Osteocyte (in vitro differentiated cells): Measurements from ENCODE around the gene ANO2. TPM values are rescaled to one million over a fixed set of nuclear protein-coding genes. Genes with fewer than 3 reads are reported as not detected.
A peak's percentile ranks its signal among the peaks of the same experiment; 100 is the strongest.

Source experiments
- DNase-seq: peaks from one replicate; pipeline ENCODE4 v3.0.0; 2021; ENCODE audit warnings: mixed read lengths; ENCODE audit not compliant: unreplicated experiment; ENCODE audit errors: extremely low spot score
- H3K27ac Mint-ChIP-seq: one replicate; pipeline ENCODE4 v1.8.0; 2021; ENCODE audit warnings: mild to moderate bottlenecking, mixed read lengths; ENCODE audit not compliant: unreplicated experiment
- H3K27me3 Mint-ChIP-seq: one replicate; pipeline ENCODE4 v1.8.0; 2021; ENCODE audit warnings: mixed read lengths; ENCODE audit not compliant: unreplicated experiment
- H3K36me3 Mint-ChIP-seq: one replicate; pipeline ENCODE4 v1.8.0; 2021; ENCODE audit warnings: mixed read lengths; ENCODE audit not compliant: unreplicated experiment
- H3K4me1 Mint-ChIP-seq: one replicate; pipeline ENCODE4 v1.8.0; 2021; ENCODE audit warnings: mixed read lengths; ENCODE audit not compliant: unreplicated experiment
- H3K4me3 Mint-ChIP-seq: one replicate; pipeline ENCODE4 v1.8.0; 2021; ENCODE audit warnings: mild to moderate bottlenecking, moderate library complexity, mixed read lengths; ENCODE audit not compliant: unreplicated experiment
- H3K9me3 Mint-ChIP-seq: one replicate; pipeline ENCODE4 v1.8.0; 2021; ENCODE audit warnings: mixed read lengths; ENCODE audit not compliant: unreplicated experiment
- total RNA-seq: library from RNA; stranded (reverse); gene quantifications from 2 replicates; pipeline ENCODE4 v1.2.1, GENCODE V29; 2021
- TF ChIP-seq, protein P1 (sequence below): fragments of 200-600 bp; sonication (generic); IDR thresholded peaks from 2 replicates; pipeline ENCODE4 v1.5.0; 2021; ENCODE audit warnings: antibody characterized with exemption, mild to moderate bottlenecking, moderate library complexity

ANO2 gene
- total RNA-seq, 1 donor from 2014 or later: 0.59 TPM

DNA sequence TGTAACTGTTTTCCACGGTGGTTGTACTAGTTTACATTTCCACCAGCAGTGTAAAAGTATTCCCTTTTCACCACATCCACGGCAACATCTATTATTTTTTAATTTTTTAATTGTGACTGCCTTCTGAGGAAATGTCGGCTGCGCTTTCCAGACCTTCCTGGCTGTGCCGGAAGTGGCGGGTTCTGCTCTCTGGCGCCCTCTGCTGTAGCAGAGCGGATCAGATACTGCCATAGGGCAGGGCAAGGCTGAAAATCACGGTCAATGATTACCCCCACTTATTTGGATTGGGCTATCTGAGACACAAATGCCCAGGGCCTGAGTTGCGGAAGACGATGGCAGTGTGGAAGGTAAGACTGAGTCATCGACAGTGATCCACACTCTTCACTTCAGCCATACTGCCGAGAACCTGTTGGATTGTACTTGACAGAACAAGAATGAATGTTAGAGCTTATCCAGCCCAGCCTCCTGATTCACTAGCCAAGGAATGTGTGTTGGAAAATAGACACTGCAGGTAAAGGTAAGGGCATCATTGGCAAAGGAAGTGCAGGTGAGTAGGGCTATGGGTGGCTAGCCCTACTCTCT, 388.9 kb downstream of the ANO2 start:
- Mint-ChIP-seq H3K27me3 (no peaks in the 10 kb centered on the region), H3K36me3 (no peaks in the 10 kb centered on the region), H3K27ac (no peak overlapping the region), H3K4me1 (peaks cover 17% of the 10 kb centered on the region), H3K4me3 (no peak overlapping the region), H3K9me3 (peaks cover 8% of the 10 kb centered on the region)
- DNase-seq: no peak
- TF ChIP-seq, protein P1, sequence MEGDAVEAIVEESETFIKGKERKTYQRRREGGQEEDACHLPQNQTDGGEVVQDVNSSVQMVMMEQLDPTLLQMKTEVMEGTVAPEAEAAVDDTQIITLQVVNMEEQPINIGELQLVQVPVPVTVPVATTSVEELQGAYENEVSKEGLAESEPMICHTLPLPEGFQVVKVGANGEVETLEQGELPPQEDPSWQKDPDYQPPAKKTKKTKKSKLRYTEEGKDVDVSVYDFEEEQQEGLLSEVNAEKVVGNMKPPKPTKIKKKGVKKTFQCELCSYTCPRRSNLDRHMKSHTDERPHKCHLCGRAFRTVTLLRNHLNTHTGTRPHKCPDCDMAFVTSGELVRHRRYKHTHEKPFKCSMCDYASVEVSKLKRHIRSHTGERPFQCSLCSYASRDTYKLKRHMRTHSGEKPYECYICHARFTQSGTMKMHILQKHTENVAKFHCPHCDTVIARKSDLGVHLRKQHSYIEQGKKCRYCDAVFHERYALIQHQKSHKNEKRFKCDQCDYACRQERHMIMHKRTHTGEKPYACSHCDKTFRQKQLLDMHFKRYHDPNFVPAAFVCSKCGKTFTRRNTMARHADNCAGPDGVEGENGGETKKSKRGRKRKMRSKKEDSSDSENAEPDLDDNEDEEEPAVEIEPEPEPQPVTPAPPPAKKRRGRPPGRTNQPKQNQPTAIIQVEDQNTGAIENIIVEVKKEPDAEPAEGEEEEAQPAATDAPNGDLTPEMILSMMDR: peak; percentile 35

DNA sequence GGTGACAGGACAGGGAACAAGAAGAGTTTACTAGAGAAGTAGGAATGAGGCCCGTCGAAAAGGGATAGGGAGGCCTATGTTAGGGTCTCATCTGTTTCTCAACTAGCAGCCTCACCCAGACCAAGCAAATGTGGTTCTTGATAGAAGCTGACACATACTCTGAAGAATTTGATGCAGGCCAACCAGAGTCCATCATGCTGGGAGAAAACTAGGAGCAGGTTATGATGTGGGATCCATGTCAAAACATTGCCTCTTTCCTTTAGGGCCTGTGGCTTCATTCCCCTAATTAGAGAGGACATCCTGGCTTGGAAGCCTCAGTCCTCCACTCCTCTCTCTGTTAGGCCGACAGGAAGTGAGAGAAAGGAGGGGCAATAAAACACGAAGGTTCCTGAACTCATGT, 390.3 kb downstream of the ANO2 start:
- TF ChIP-seq, protein P1: no peak
- no peak for DNase-seq
- Mint-ChIP-seq H3K4me1 (peaks cover 10% of the 10 kb centered on the region), H3K9me3 (peaks cover 8% of the 10 kb centered on the region), H3K27ac (peak overlapping the region; percentile 43), H3K36me3 (no peaks in the 10 kb centered on the region), H3K4me3 (no peak overlapping the region), H3K27me3 (peaks cover 3% of the 10 kb centered on the region)

DNA sequence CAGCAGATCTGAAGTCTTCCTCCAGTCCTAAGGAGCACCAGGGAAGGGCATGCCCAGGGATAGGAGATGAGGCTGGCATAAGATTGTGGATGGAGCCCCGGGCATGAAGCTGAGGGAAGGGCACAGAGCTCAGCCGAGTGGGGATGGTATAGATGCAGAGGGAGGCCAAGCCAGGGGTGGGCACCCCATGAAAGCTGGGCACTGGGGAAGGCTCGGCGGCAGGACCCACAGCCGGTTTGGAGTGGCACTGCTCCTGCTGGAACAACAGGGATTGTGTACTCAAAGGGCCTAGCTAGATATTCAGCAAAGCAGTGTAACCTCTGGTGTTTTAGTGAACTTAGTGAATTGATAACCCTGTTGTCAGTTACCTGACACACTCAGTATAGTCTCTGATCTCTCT, 396.0 kb downstream of the ANO2 start:
- Mint-ChIP-seq H3K9me3 (peaks cover 10% of the 10 kb centered on the region), H3K27me3 (peaks cover 3% of the 10 kb centered on the region), H3K36me3 (no peaks in the 10 kb centered on the region), H3K4me1 (no peaks in the 10 kb centered on the region), H3K4me3 (no peak overlapping the region), H3K27ac (no peak overlapping the region)
- TF ChIP-seq, protein P1: no peak
- no peak for DNase-seq

DNA sequence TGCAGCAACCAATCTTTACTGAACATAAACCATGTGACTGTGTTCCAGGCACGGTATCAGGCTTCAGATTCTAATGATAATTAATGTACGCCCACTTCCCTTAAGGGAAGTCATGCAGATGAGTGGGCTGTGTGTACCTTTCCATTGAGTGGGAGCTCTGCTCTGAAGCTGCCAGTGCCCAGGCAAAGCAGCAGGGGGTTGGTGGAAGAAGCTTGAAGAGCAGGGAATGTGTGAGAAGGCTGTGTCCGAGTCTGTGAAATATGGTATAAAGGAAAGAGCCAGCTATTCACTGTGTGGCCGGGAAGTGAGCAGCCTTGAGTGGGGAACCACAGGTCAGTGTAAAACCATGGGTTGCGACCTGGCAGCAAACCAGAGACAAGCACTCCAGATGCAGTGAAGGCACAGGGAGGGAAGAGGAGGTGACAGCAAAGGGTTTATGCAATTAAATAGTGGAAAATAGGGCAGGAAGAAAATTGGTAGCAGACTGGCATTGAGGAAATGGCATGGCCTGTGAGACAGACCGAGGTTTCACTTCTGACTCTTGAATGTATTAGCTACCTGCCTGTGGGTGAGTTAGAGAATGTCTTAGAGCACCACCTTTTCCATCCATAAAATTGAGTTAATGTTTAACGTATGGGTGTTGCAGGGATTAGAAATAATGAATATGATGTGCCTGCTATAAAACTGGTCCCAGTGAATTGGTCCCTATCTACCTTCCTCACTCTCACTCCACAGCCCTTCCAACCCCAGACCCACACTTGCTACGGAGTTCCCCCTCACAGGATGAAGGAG, 396.7 kb downstream of the ANO2 start:
- no peak for DNase-seq
- H3K36me3 Mint-ChIP-seq: no peaks in the 10 kb centered on the region
- H3K4me3 Mint-ChIP-seq: no peak overlapping the region
- H3K27ac Mint-ChIP-seq: no peak overlapping the region
- no peaks in the 10 kb centered on the region for H3K4me1 Mint-ChIP-seq
- H3K27me3 Mint-ChIP-seq: peaks cover 7% of the 10 kb centered on the region
- H3K9me3 Mint-ChIP-seq: peaks cover 17% of the 10 kb centered on the region
- TF ChIP-seq, protein P1: no peak

DNA sequence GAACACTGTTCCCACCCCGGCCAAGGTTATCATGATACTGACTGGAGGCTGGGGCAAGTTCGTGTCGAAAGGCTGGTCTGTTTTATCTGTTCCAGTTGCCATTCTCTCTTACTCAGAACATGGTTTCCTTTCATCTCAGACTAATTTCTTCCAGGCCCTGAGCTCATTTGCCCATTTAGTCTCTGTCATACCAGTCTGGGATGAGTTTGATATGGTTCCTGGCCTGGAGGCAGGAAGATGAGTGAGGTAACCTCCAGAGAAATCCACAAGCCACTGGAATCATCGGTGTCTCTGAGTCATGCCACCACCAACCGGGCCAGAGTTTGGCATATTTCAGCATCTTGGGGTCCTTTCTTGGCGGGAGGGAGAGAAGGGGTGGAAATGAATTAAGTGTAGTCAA, 398.4 kb downstream of the ANO2 start:
- Mint-ChIP-seq H3K9me3 (peaks cover 21% of the 10 kb centered on the region), H3K27me3 (peaks cover 13% of the 10 kb centered on the region), H3K36me3 (no peaks in the 10 kb centered on the region), H3K4me1 (no peaks in the 10 kb centered on the region), H3K4me3 (no peak overlapping the region), H3K27ac (no peak overlapping the region)
- DNase-seq: no peak
- TF ChIP-seq, protein P1: no peak
